HG03521 (cell line): Measurements from ENCODE around the gene RNF135.
A peak's percentile ranks its signal among the peaks of the same experiment; 100 is the strongest.
"Not testable (repeated sequence)": the region's sequence is repeated elsewhere in the genome, so short reads cannot be mapped to it uniquely, and the experiment has no call there.

ENCODE experiments used
- ATAC-seq: cut with Tn5 transposase; IDR thresholded peaks from one replicate; pipeline ENCODE4 v1.9.1; 2021; ENCODE audit warnings: mild to moderate bottlenecking, moderate library complexity; ENCODE audit not compliant: unreplicated experiment

RNF135 gene, protein sequence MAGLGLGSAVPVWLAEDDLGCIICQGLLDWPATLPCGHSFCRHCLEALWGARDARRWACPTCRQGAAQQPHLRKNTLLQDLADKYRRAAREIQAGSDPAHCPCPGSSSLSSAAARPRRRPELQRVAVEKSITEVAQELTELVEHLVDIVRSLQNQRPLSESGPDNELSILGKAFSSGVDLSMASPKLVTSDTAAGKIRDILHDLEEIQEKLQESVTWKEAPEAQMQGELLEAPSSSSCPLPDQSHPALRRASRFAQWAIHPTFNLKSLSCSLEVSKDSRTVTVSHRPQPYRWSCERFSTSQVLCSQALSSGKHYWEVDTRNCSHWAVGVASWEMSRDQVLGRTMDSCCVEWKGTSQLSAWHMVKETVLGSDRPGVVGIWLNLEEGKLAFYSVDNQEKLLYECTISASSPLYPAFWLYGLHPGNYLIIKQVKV

DNA sequence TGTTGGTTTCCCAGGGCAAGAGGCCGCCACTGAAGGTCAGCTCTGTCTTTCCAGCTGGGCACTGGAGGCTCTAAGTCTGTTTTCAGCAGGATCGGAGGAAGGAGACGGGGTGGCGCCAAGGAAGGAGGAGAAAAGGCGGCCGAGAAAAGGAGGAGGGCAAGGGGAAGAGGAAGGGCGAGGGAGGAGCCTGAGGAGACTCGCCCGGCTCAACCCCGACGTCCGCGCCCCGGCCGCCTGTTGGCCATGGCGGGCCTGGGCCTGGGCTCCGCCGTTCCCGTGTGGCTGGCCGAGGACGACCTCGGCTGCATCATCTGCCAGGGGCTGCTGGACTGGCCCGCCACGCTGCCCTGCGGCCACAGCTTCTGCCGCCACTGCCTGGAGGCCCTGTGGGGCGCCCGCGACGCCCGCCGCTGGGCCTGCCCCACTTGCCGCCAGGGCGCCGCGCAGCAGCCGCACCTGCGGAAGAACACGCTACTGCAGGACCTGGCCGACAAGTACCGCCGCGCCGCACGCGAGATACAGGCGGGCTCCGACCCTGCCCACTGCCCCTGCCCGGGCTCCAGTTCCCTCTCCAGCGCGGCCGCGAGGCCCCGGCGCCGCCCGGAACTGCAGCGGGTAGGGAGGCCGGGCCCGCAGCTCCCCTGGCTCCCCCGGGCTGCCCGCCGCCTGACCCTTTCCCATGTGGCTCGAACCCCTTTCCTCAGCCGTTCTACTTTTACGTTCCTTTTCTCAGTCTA, at the start of gene RNF135:
Gene RNF135 (plus strand): TSS at position 209 of the 737 bp plus-strand sequence. CDS start 35 bp downstream, at position 244.
- ATAC-seq = peak; percentile 50

DNA sequence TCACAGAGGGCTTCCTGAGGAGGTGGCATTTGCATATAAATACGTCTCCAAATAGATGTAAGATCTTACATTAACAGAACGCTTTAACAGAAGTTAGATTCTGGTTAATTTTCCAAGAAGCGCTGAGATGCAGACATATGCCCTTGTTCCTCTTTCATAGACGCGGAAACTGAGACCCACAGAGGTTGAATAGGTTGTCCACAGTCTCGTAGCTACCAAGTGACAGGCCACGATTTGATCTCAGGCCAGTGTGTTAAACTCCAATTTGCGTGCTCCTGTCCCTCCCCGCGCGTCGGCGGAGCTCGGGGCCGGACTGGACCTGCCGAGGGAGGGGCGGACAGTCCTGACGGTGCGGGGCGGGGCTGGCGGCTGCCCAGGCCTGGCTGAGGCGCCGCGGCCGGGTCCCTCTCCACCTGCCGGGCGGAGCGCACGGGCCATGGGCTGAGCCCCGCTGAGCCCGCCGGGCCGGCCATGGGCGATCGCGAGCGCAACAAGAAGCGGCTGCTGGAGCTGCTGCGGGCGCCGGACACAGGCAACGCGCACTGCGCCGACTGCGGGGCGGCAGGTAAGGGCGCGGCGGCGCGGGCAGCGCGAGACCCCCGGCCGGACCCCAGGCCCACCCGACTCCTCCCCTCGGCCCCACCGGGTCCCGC, 49.2 kb upstream of the RNF135 start, which contains the start of gene ADAP2:
Gene ADAP2 (plus strand): TSS at position 402 of the 653 bp plus-strand sequence. CDS start 70 bp downstream, at position 472.
- ATAC-seq = no peak

DNA sequence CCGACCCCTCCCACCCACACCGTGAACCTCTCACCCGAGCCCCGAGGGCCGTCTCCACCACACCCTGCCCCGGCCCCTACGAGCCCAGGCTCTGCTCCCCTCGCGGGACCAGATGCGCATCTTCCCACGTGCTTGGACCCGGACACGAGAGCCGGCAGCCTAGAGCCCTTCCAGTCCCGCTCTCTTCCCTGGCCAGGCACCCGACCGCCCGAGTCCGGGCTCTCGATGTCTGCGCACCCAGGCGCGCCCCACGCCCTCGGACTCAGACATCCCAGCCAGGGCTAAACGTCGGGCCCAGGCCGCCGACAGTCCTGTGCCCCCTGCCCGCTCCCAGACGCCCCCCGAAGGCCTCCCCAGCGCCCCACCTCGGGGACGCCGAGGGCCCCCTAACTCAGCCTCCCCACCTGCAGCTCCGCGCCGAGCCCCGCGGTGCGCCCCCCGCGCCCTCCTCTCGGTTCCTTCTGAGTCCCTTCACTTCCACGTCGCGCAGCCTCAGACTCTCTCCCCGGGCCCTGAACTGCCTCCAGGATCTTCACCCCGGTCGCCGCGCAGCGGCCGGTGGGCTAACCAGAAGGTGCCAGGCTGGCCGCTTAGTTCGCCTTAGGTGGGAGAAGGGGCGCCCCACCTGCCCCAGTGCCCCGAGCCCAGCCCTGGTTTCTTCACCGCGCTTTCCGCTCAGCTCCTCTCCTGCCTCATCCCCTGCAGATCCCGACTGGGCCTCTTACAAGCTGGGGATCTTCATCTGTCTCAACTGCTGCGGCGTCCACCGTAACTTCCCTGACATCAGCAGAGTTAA, 48.4 kb upstream of the RNF135 start:
- no peak for ATAC-seq

DNA sequence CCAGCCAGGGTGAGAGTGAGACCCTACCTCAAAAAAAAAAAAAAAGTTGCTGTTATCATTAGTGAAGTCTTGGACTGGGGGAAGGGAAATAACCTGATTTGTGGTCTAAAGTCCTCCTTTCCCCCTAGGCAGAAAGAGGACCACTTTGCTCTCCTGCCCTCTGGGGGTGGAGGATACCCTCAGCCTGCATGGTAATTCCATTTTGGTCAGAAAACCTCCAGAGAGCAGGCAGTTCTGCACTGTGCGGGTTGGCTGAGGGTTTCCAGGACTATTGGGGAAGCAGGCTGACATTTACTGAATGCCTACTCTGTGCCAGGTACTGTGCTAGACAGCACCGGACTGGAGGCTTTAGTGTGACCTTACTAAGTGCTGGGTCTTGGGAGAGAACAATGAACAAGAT, 46.5 kb upstream of the RNF135 start:
- ATAC-seq = no peak

DNA sequence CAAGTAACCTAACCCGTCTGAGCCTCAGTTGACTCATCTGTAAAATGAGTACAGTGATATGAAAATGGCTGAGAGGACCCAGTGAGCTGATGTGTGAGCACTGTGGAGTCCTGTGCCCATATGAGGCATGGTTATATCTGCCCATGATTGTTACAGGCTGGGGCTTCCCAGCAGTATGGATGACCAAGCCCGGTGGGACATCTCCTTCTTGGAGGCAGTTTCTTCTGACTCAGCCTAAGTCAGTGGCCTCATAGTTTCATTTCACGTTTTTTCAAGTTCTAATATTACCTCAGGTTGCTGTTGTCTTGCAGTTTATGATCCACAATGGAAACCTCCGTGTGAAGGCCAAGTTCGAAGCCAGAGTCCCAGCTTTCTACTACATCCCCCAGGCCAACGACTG, 44.3 kb upstream of the RNF135 start:
- no peak for ATAC-seq

- ATAC-seq = no peak
Observed at GRCh38 chr17:30927756-30928155, 43.1 kb upstream of the RNF135 start.

- no peak for ATAC-seq
Observed at GRCh38 chr17:30928584-30928983, 42.3 kb upstream of the RNF135 start.

- ATAC-seq = no peak
Observed at GRCh38 chr17:30929081-30929633, 41.7 kb upstream of the RNF135 start.

- not testable (repeated sequence) for ATAC-seq
Observed at GRCh38 chr17:30929861-30930260, 41.0 kb upstream of the RNF135 start.

- no peak for ATAC-seq
Observed at GRCh38 chr17:30930495-30930894, 40.3 kb upstream of the RNF135 start.

DNA sequence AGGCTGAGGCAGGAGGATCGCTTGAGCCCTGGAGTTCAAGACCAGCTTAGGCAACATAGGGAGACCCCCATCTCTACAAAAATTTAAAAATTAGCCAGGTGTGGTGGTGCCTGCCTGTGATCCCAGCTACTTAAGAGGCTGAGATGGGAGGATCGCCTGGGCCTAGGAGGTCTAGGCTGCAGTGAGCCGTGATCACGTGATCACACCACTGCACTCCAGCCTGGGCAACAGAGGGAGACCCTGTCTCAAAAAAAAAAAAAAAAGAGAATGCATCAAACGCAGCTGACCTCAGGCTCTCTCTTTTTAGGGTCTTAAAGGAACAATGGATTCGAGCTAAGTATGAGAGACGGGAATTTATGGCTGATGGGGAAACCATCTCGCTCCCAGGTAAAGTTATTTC, 39.3 kb upstream of the RNF135 start:
- not testable (repeated sequence) for ATAC-seq

GRCh38 chr17:30933966-30934365, 36.9 kb upstream of the RNF135 start:
- ATAC-seq = no peak

DNA sequence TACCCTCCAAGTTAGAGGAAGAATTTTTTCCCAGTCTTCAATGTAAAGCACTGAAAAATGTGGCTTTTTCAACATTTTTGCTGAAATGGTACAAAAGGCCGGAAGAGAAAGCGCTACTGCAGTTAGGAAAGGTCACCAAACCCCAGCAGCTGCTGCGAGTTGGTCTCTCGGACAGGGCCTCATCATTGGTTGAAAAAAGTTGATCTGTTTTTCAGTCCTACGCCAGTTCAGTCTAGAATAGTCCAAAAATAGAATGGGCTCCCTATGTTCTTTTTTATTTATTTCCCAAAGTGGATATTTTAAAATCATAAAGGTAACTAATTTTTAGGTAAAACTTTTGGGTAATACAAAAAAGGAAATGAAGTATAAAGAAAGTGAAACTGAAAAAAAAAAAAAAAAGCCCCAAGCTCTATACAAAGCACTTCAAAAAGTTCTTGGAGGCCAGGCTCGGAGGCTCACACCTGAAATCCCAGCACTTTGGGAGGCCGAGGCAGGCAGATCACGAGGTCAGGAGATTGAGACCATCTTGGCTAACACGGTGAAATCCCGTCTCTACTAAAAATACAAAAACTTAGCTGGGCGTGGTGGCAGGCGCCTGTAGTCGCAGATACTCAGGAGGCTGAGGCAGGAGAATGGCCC, 31.7 kb upstream of the RNF135 start:
- no peak for ATAC-seq

GRCh38 chr17:30942308-30943079, 28.3 kb upstream of the RNF135 start:
- no peak for ATAC-seq

DNA sequence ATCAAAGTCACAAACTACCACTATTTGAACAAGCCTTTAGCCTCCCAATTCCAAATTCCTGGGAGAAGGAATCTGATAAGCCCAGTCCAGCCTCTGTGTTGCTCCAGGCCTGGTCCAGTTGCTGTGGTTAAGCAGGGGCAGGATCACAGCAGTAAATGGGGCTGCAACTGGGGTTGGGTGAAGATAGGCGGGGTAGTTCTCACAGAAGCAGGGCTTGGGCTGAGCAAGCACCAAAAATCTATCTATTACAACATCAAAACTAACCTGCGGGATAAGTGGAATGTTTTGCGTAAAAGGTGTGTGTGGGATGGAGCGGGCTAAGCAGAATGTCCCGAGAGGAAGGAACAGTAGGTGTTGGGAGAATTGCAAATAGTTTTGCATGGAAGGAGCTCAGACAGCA, 23.0 kb upstream of the RNF135 start:
- no peak for ATAC-seq

GRCh38 chr17:30950189-30950588, 20.6 kb upstream of the RNF135 start:
- ATAC-seq = no peak

- no peak for ATAC-seq
Observed at GRCh38 chr17:30950669-30951399, 20.0 kb upstream of the RNF135 start.

DNA sequence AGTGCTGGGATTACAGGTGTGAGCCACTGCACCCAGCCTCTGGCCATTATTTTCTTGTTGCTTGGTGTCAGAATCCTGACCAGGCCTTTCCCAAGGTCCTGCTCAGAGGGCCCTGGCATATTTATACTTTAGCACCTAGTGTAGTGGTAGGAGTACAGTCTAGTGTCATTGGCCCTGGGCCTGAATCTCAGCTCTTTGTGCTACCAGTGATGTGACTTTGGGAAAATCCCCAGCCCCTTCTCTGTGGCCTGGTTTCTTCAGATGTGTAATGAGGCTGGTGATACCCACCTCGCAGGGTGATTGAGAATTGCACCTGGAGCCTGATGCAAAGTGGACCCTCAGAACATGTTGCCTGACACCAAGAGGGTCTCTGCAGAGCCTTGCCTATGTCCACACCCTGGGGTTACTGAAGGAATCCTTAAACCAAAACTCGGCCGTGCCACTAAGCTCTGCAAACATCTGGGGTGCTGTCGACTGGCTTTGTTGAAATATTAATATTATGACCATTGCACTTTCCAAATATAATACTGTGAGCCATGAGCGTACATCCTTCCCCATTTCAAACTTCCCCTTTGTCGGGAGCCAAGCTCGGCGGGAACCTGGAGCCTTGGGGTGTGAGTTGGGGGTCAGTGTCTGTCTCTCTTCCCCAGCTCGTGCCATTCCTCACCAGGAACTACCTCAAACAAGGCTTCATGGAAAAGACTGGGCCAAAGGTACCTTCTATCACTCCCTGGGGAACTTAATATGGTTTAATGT, 18.0 kb upstream of the RNF135 start:
- no peak for ATAC-seq
